ENCODE results near the gene OPTC.

- TF ChIP-seq, protein P1, sequence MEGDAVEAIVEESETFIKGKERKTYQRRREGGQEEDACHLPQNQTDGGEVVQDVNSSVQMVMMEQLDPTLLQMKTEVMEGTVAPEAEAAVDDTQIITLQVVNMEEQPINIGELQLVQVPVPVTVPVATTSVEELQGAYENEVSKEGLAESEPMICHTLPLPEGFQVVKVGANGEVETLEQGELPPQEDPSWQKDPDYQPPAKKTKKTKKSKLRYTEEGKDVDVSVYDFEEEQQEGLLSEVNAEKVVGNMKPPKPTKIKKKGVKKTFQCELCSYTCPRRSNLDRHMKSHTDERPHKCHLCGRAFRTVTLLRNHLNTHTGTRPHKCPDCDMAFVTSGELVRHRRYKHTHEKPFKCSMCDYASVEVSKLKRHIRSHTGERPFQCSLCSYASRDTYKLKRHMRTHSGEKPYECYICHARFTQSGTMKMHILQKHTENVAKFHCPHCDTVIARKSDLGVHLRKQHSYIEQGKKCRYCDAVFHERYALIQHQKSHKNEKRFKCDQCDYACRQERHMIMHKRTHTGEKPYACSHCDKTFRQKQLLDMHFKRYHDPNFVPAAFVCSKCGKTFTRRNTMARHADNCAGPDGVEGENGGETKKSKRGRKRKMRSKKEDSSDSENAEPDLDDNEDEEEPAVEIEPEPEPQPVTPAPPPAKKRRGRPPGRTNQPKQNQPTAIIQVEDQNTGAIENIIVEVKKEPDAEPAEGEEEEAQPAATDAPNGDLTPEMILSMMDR (IDR thresholded peaks at IDR 0.05) = no peak
- no peak for TF ChIP-seq POLR2A (IDR thresholded peaks at IDR 0.05)
Measured at GRCh38 chr1:203547771-203548421, 53.9 kb downstream of the OPTC start.
